ENCODE data around the gene CFTR. TPM values are rescaled to one million over a fixed set of nuclear protein-coding genes. Genes with fewer than 3 reads are reported as not detected.

CFTR gene
- total RNA-seq, 2 experiments from 2014 or later = not detected

GRCh38 chr7:117548035-117548434 lies 68.2 kb downstream of the CFTR start:
- no peak overlapping the region for H3K27ac Mint-ChIP-seq
- H3K4me3 Mint-ChIP-seq = no peak overlapping the region
- H3K36me3 Mint-ChIP-seq = no peaks in the 10 kb centered on the region
- DNase-seq = no peak
- no peaks in the 10 kb centered on the region for H3K4me1 Mint-ChIP-seq
- H3K27me3 Mint-ChIP-seq = no peaks in the 10 kb centered on the region
- H3K9me3 Mint-ChIP-seq = no peaks in the 10 kb centered on the region

- Mint-ChIP-seq H3K9me3 (no peaks in the 10 kb centered on the region), H3K36me3 (no peaks in the 10 kb centered on the region), H3K4me3 (no peak overlapping the region), H3K4me1 (no peaks in the 10 kb centered on the region), H3K27ac (no peak overlapping the region), H3K27me3 (no peaks in the 10 kb centered on the region)
- no peak for DNase-seq
Measured at GRCh38 chr7:117550625-117551024, 70.8 kb downstream of the CFTR start.

GRCh38 chr7:117552660-117553059 lies 72.8 kb downstream of the CFTR start:
- Mint-ChIP-seq H3K27ac (no peak overlapping the region), H3K36me3 (no peaks in the 10 kb centered on the region), H3K4me3 (no peak overlapping the region), H3K4me1 (no peaks in the 10 kb centered on the region), H3K27me3 (no peaks in the 10 kb centered on the region), H3K9me3 (no peaks in the 10 kb centered on the region)
- no peak for DNase-seq

- no peak overlapping the region for H3K4me3 Mint-ChIP-seq
- H3K9me3 Mint-ChIP-seq = no peaks in the 10 kb centered on the region
- H3K4me1 Mint-ChIP-seq = no peaks in the 10 kb centered on the region
- no peaks in the 10 kb centered on the region for H3K36me3 Mint-ChIP-seq
- no peak overlapping the region for H3K27ac Mint-ChIP-seq
- no peaks in the 10 kb centered on the region for H3K27me3 Mint-ChIP-seq
- DNase-seq = no peak
Measured at GRCh38 chr7:117555260-117555659, 75.4 kb downstream of the CFTR start.

GRCh38 chr7:117559391-117559790 lies 79.6 kb downstream of the CFTR start:
- no peak for DNase-seq
- Mint-ChIP-seq H3K4me3 (no peak overlapping the region), H3K27ac (no peak overlapping the region), H3K4me1 (no peaks in the 10 kb centered on the region), H3K36me3 (no peaks in the 10 kb centered on the region), H3K9me3 (no peaks in the 10 kb centered on the region), H3K27me3 (no peaks in the 10 kb centered on the region)

GRCh38 chr7:117560030-117560429 lies 80.2 kb downstream of the CFTR start:
- no peaks in the 10 kb centered on the region for H3K9me3 Mint-ChIP-seq
- H3K4me3 Mint-ChIP-seq = no peak overlapping the region

GRCh38 chr7:117562759-117563158 lies 82.9 kb downstream of the CFTR start:
- Mint-ChIP-seq H3K4me1 (no peaks in the 10 kb centered on the region), H3K27ac (no peak overlapping the region), H3K27me3 (no peaks in the 10 kb centered on the region), H3K4me3 (no peak overlapping the region), H3K9me3 (no peaks in the 10 kb centered on the region), H3K36me3 (no peaks in the 10 kb centered on the region)
- DNase-seq = no peak

More at GRCh38 chr7:117560030-117560429, 80.2 kb downstream of the CFTR start:
- H3K36me3 Mint-ChIP-seq = no peaks in the 10 kb centered on the region
- DNase-seq = no peak
- no peak overlapping the region for H3K27ac Mint-ChIP-seq
- H3K27me3 Mint-ChIP-seq = no peaks in the 10 kb centered on the region
- H3K4me1 Mint-ChIP-seq = no peaks in the 10 kb centered on the region

- Mint-ChIP-seq H3K36me3 (no peaks in the 10 kb centered on the region), H3K4me3 (no peak overlapping the region), H3K27me3 (no peaks in the 10 kb centered on the region), H3K9me3 (no peaks in the 10 kb centered on the region), H3K27ac (no peak overlapping the region), H3K4me1 (no peaks in the 10 kb centered on the region)
- no peak for DNase-seq
Measured at GRCh38 chr7:117564080-117564479, 84.3 kb downstream of the CFTR start.

GRCh38 chr7:117564627-117565026 lies 84.8 kb downstream of the CFTR start:
- H3K4me3 Mint-ChIP-seq = no peak overlapping the region
- H3K36me3 Mint-ChIP-seq = no peaks in the 10 kb centered on the region
- H3K9me3 Mint-ChIP-seq = no peaks in the 10 kb centered on the region
- no peak for DNase-seq
- no peaks in the 10 kb centered on the region for H3K4me1 Mint-ChIP-seq
- H3K27ac Mint-ChIP-seq = no peak overlapping the region
- H3K27me3 Mint-ChIP-seq = no peaks in the 10 kb centered on the region

GRCh38 chr7:117565226-117565625 lies 85.4 kb downstream of the CFTR start:
- no peaks in the 10 kb centered on the region for H3K27me3 Mint-ChIP-seq
- H3K36me3 Mint-ChIP-seq = no peaks in the 10 kb centered on the region
- no peak overlapping the region for H3K4me3 Mint-ChIP-seq

GRCh38 chr7:117567781-117568180 lies 88.0 kb downstream of the CFTR start:
- DNase-seq = no peak
- no peaks in the 10 kb centered on the region for H3K4me1 Mint-ChIP-seq
- no peaks in the 10 kb centered on the region for H3K36me3 Mint-ChIP-seq
- no peaks in the 10 kb centered on the region for H3K9me3 Mint-ChIP-seq
- no peak overlapping the region for H3K27ac Mint-ChIP-seq
- no peaks in the 10 kb centered on the region for H3K27me3 Mint-ChIP-seq
- no peak overlapping the region for H3K4me3 Mint-ChIP-seq

More at GRCh38 chr7:117565226-117565625, 85.4 kb downstream of the CFTR start:
- Mint-ChIP-seq H3K27ac (no peak overlapping the region), H3K4me1 (no peaks in the 10 kb centered on the region), H3K9me3 (no peaks in the 10 kb centered on the region)
- no peak for DNase-seq

- Mint-ChIP-seq H3K4me3 (no peak overlapping the region), H3K27ac (no peak overlapping the region), H3K9me3 (no peaks in the 10 kb centered on the region), H3K27me3 (no peaks in the 10 kb centered on the region), H3K36me3 (no peaks in the 10 kb centered on the region), H3K4me1 (no peaks in the 10 kb centered on the region)
- DNase-seq = no peak
Measured at GRCh38 chr7:117572856-117573620, 93.2 kb downstream of the CFTR start.

- no peaks in the 10 kb centered on the region for H3K4me1 Mint-ChIP-seq
- no peaks in the 10 kb centered on the region for H3K27me3 Mint-ChIP-seq
- no peaks in the 10 kb centered on the region for H3K36me3 Mint-ChIP-seq
- H3K9me3 Mint-ChIP-seq = peaks cover 1% of the 10 kb centered on the region
- DNase-seq = no peak
- H3K27ac Mint-ChIP-seq = no peak overlapping the region
- no peak overlapping the region for H3K4me3 Mint-ChIP-seq
Measured at GRCh38 chr7:117581424-117581823, 101.6 kb downstream of the CFTR start.

GRCh38 chr7:117582219-117582704 lies 102.4 kb downstream of the CFTR start:
- H3K27ac Mint-ChIP-seq = no peak overlapping the region
- peaks cover 1% of the 10 kb centered on the region for H3K9me3 Mint-ChIP-seq
- H3K27me3 Mint-ChIP-seq = no peaks in the 10 kb centered on the region
- no peak for DNase-seq
- H3K4me3 Mint-ChIP-seq = no peak overlapping the region
- no peaks in the 10 kb centered on the region for H3K4me1 Mint-ChIP-seq
- H3K36me3 Mint-ChIP-seq = no peaks in the 10 kb centered on the region

- Mint-ChIP-seq H3K9me3 (peaks cover 1% of the 10 kb centered on the region), H3K36me3 (no peaks in the 10 kb centered on the region), H3K27me3 (no peaks in the 10 kb centered on the region), H3K4me3 (no peak overlapping the region), H3K4me1 (no peaks in the 10 kb centered on the region), H3K27ac (no peak overlapping the region)
- DNase-seq = no peak
Measured at GRCh38 chr7:117587931-117588330, 108.1 kb downstream of the CFTR start.

GRCh38 chr7:117588352-117588794 lies 108.5 kb downstream of the CFTR start:
- H3K9me3 Mint-ChIP-seq = peaks cover 1% of the 10 kb centered on the region
- H3K27ac Mint-ChIP-seq = no peak overlapping the region
- H3K27me3 Mint-ChIP-seq = no peaks in the 10 kb centered on the region
- no peaks in the 10 kb centered on the region for H3K4me1 Mint-ChIP-seq
- H3K4me3 Mint-ChIP-seq = no peak overlapping the region
- no peak for DNase-seq
- no peaks in the 10 kb centered on the region for H3K36me3 Mint-ChIP-seq
